ENCODE data around the gene SMIM41.

Gene SMIM41

GRCh38 chr12:52079576-52080402, at the start of gene SMIM41:
TSS of gene SMIM41 (plus strand) at chr12:52079704. CDS start at chr12:52079780, 76 bp downstream.
- DNase-seq = no peak

DNA sequence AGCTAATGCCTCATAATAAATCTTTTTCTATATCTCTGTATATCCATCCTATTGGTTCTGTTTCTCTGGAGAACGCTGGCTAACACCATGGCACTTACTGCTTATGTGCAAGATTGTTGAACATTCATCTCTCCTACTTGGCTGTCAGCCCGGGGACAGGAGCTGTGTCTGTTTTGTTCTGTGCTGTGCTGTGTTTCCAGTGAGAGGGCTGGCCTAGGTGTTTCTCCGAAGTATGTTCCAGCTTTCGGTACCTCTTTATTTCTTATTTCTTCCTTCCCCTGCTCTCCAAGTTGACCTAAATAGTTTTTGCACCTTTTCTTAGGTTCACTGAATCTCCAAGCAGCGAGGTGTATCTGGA, 47.1 kb upstream of the SMIM41 start:
- no peak for DNase-seq

DNA sequence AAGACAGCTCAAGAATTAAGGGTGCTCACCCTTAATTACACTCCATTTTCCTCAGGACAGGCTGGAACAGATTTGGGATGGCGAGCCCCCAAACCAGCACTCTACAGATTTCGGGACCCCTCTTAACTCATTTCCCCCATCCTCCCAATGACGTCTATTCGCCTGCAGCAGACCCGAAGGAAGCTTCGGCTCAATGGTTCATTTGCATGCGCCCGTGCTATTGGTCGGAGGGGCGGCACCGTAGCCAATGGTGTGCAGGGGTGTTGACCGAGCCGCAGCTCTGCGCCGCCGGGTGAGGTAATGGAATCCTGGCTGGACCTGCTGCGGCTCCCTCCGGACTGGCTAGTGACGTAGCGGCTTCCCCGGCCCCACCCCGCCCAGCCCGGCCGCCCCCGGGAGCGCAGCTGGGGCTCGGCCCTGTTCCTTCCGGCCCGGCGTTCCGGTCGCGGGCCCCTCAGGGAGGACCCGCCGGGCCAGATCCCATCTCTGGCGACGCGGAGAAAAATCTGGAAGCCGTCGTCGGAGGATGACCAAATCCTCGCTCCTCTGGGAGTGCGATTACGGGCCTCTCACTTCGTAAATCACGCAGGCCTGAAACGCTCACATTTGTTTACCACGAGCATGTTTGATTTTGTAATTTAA, 46.6 kb upstream of the SMIM41 start:
- peak; percentile 84 to 86 for DNase-seq

DNA sequence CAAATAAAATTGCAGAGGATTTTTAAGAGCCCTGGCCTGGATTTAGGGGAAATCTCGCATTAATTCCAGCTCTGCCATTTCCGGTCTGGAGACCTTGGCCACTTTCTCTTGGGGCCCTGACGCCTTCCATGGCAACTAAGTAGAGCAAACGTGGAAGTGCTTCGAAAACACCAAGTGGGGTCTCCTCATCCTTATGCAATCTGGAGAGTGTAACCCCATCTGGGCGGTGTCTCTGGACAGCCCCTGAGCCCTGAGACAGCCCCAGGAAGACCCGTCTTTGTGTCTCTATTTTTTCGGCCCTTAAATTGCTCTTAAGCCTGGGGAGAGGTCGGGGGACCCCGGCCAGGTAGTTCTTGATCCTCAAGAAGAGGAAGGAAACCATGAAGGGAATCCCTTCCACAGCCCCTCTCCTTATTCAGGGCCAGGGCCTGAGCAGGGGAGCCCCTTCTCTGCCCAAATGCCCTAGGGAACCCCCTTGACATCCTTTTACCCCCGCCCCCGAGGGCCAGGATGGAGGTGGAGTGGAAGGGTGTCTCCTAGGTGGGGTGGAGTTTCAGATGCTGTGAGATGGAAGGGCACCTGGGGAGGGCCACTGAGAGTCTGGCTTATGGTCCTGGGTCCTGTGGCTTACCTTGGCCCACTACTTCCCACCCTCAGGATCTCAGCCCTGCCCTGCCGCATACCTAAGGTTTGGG, 45.9 kb upstream of the SMIM41 start:
- DNase-seq = no peak

- no peak for DNase-seq
Observed at GRCh38 chr12:52035190-52035589, 44.3 kb upstream of the SMIM41 start.

DNA sequence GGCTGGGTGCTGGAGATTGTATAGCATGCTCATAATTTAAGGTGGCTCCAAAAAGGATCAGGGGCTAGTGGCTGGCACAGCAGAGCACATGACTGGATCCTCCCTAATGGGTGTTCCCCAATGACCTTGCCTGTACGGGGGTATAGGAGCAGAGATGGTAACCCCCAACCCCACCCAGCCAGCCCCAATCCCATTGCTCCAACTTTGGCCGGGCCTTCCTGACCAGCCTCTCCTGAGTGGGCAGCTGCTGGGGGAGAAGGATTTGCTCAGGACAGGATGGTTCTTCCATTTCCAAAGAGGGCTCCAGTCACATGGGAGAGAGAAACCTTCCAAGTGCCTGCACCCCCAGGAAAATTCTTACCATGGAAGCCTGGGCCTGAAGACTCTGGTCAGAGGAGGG, 43.6 kb upstream of the SMIM41 start:
- no peak for DNase-seq

DNA sequence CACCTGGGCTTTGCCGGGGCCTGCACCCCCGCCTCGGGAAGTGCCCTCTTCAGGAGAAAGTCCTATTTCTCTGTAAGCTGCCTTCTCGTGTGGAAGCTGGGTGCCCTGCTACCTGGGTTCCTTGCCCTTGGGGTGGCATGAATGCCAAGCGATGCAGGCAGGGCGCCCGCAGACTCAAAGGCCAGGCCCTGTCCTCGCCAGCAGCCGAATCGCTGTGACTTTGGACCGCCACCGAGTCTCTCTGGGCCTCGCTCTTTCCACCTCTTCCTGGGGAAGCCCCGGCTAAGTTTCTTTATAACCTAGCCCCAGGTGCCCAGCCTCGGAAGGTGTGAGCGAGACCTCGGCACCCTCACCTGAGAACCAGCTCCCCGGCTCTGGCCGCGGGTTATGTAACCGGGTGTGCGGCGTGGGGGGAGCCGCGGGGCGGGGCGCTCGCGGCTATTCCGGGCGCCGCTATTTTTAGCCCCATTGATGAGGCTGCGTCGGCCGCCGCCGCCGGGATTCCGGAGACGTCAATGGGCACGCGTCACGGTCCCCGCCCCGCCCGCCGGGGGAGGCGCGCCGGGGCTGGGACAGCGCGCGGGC, 42.8 kb upstream of the SMIM41 start:
- peak; percentile 87 to 89 for DNase-seq

DNA sequence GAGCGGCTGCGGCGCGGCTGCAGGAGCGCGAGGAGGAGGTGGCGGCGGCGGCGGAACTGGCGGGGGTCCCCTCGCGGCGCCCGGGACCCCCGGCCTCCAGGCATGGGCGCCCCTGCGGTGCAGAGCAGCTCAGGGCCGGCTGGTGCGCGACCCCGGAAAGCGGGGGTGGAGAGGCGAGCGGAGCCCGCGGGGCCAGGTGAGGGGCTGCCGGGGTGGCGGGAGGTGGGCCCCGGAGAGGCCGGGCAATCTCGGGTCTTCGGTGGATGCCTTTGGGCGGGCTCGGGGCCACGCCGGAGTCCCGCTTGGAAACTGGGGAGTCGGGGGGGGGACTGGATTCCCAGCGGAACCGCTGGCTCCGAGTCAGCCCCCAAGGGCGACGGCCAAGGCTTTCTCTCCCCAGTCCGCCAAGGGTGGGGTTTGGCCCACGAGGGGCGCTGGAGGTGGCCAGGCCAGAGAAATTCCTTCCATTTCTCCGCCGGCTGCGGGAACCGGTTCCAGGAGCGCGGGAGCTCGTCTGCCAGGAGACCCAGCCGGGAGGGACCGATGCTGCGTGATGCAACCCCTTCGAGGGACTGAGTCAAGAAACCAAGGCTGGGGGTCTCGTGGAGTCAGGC, 42.1 kb upstream of the SMIM41 start:
- no peak for DNase-seq

DNA sequence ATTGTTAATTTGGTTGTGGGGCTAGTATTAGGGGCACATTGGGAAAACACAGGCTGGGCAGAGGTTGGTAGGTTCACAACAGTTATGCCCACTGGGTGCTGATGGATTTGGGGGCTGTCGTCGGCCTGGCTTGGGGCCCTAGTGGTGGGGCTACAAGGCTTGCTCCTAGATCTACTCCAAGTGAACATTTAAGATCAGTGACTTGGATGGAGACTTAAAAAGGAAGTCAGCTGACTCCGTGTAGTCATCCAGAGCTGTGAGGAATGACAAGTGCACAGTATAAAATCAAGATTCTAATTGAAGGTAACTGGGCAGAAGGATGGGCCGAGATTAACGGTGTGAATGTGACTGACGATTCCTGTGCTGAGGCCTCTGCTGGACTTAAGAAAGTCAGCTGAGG, 41.1 kb upstream of the SMIM41 start:
- no peak for DNase-seq

- no peak for DNase-seq
Observed at GRCh38 chr12:52041035-52041434, 38.5 kb upstream of the SMIM41 start.

DNA sequence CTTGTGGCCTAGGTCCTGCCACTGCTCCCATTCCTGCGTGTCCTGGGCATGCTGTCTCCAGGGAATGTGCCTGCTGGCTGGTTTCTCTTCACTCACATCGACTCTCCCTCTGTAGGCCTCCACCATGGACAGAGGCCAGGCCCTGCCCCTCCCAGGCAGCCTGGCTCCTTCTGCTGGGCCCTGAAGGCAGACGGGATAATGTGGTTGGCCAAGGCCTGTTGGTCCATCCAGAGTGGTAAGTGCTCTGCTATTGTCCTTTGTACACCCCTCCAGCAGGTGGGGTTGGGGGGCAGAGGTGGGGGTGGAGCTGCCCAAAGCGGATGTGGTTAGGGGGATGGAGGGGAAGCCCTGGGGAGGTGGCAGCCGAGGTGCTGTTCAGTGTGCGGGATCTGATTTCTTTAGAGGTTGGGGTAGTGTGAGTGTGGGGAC, 37.8 kb upstream of the SMIM41 start:
- no peak for DNase-seq

GRCh38 chr12:52042706-52043385, 36.7 kb upstream of the SMIM41 start:
- no peak for DNase-seq

GRCh38 chr12:52043386-52044212, 35.9 kb upstream of the SMIM41 start:
- DNase-seq = no peak

DNA sequence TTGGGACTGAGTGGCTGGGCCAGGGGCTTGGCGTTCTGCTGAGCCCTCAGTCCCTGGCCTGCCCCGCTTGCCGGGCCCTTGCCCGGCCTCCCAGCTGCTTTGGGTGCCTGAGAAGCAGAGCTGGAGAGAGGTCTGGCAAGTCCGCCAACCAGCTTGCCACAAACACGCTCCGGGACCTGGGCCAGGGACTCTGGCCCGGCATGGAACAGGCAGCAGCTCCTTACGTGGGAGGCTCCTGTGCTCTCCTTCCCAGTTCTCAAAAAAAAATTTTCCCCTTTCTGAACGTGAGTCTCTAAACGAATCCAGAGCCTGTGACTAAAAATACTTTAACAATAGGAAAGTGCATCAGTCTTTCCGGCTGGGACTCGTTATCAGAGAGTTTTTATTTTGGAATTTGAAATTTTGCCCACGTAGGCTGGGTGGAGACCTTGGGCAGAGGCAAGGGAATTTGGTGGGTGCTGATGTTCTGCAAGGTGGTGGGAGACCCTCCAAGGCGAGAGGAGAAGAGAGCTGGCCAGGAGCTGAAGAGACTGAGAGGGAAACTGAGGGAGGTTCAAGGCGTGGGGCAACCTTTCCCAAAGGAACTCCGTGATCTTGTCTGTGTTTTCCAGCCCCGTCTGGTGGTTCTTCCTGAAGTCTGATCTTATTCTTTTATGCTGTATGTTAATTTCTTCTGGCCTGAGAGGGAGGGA, 35.1 kb upstream of the SMIM41 start:
- DNase-seq = no peak

DNA sequence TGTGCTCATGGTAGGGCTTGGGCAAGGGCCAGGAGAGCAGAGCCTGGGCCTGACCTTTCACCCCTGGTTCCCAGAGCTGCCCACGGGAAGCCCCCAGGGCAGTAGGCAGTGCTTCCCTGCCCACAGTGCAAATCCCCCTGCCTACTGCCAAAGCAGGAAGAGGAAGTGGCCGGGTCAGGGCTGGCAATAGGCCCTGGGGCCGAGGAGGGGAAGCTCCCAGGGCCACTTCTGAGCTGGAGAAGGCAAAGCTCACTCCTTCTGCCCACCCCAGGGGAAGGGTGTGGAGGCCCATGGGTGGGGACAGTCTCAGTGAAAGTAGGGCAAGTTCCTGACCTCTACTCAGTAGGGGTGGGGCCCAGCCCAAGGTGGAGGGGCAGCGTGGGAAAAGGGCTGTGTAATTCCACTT, 33.7 kb upstream of the SMIM41 start:
- DNase-seq = no peak

DNA sequence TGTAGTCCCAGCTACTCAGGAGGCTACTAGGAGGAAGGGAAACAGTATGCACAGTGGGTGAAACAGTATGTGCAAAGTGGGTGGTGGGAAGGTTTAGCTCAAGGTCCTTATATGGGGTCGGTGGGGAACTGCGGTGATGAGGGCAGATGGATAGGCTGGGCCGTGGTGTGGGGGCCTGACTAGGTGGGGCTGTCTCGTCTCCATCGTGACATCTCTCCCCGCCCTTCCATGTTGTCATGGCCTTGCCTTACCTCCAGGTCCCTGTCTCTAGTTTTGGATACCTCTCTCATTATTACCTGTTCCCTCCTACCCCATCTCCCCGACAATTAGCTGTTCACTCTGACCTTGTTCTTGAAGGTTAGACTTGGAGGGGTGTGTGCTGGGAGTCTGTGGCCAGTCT, 32.6 kb upstream of the SMIM41 start:
- DNase-seq = no peak

DNA sequence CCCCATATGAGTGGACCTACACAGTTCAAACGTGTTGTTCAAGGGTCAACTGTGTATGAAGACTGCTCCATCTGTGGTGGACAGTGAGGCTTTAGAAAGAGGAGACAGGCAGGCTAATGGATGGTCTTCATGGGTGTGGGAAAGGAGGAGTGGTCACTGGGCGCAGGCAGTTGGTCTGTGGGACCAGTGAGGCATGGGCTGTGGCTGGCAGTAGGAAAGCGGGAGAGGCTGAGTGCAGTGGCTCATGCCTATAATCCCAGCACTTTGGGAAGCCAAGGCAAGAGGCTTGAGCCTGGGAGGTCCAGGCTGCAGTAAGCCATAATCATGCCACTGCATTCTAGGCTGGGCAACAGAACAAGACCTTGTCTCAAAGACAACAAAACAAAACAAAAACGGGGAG, 30.2 kb upstream of the SMIM41 start:
- no peak for DNase-seq

DNA sequence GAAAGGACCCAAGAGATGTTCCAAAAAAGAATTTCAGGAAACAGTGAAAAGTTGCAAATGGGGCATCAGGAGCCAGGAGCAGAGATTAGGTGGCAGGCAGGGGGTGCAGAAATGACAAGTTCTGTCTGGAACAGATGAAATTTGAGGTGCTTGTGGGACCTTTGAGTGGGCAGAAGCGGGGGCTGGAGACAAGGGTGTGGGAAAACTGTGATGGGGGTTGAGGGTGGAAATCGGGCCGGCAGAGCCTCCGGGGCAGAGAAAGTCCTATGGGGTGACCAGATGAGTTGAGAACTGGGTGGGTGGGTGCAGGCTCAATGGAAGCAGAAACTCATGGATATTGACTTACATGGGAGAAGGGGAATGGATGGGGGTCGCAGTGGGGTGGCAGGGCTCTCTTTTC, 29.8 kb upstream of the SMIM41 start:
- DNase-seq = no peak

DNA sequence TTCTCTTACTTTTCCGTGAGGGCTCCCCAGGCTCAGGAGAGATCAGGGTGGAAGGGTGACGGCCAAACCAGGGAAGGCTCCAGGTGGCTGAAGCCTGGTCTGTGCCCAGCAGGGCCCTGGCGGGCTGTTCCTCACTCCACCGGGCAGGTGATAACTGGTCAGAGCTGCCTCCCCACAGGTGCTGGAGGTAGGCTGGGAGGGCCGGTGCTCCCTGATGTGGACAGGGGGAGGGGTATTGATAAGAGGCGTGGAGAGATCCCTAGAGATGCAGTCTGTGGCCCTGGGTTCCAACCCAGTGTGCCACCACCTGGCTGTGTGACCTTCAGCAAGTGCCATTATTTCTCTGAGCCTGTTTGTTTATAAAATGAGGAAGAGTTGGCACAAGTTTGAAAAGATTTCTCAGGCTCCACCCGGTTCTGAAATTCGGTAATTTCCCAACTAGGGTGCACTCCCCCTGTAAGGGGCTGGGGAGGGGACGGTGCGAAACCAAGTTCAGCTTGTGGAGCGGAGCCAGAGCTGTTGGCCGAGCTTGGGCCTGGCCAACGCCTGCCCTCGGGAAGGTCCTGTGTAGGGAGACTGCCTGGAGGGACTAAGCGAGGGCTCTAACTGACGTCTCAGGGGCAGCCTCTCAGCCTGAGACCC, 29.3 kb upstream of the SMIM41 start:
- peak in 1 of 2 donors; percentile 53 for DNase-seq

GRCh38 chr12:52050758-52051541, 28.6 kb upstream of the SMIM41 start, which contains the start of gene NR4A1:
TSS of gene NR4A1 (plus strand) at chr12:52051442. CDS start at chr12:52054329, 2,887 bp downstream.
- DNase-seq = peak; percentile 100

Data from activated CD4-positive, alpha-beta T cell treated with anti-CD3 and anti-CD28 coated beads for 4 hours (primary cell).